H9 (cell line): ENCODE data around the gene FLNA. TPM values are rescaled to one million over a fixed set of nuclear protein-coding genes. Genes with fewer than 3 reads are reported as not detected.

Experiments
- DNase-seq: peaks from one replicate; pipeline ENCODE4 v3.0.0-alpha.2; 2017
- H2AFZ ChIP-seq: one replicate; pipeline ENCODE4 v1.6.1; 2013; ENCODE audit warnings: mild to moderate bottlenecking, low read length, control low read depth, moderate library complexity
- H2AK5ac ChIP-seq: 2 replicates; pipeline ENCODE4 v1.6.1; 2013; ENCODE audit warnings: low read length, control low read depth, mixed read lengths; ENCODE audit not compliant: insufficient read length
- H2BK120ac ChIP-seq: one replicate; pipeline ENCODE4 v1.6.1; 2013; ENCODE audit warnings: low read depth, mild to moderate bottlenecking, low read length, control low read depth, inconsistent platforms; ENCODE audit not compliant: poor library complexity, severe bottlenecking
- H2BK12ac ChIP-seq: 2 replicates; pipeline ENCODE4 v1.6.1; 2013; ENCODE audit warnings: low read length, control low read depth, mixed read lengths, low read depth; ENCODE audit not compliant: insufficient read length
- H2BK15ac ChIP-seq: 2 replicates; pipeline ENCODE4 v1.6.1; 2013; ENCODE audit warnings: low read depth, low read length, control low read depth
- H2BK20ac ChIP-seq: one replicate; pipeline ENCODE4 v1.6.1; 2013; ENCODE audit warnings: low read depth, mild to moderate bottlenecking, low read length, control low read depth, inconsistent platforms; ENCODE audit not compliant: poor library complexity, severe bottlenecking
- H2BK5ac ChIP-seq: 2 replicates; pipeline ENCODE4 v1.6.1; 2013; ENCODE audit warnings: low read length, control low read depth, mixed read lengths; ENCODE audit not compliant: insufficient read length
- H3K14ac ChIP-seq: 2 replicates; pipeline ENCODE4 v1.6.1; 2013; ENCODE audit warnings: low read length, control low read depth; ENCODE audit not compliant: insufficient read depth
- H3K18ac ChIP-seq: 2 replicates; pipeline ENCODE4 v1.6.1; 2013; ENCODE audit warnings: low read depth, mild to moderate bottlenecking, mixed read lengths, low read length, control low read depth; ENCODE audit not compliant: insufficient read length
- H3K23ac ChIP-seq: 2 replicates; pipeline ENCODE4 v1.6.1; 2013; ENCODE audit warnings: low read length, control low read depth, mixed read lengths, low read depth; ENCODE audit not compliant: insufficient read length
- H3K23me2 ChIP-seq: 2 replicates; pipeline ENCODE4 v1.6.1; 2013; ENCODE audit warnings: low read depth, mild to moderate bottlenecking, mixed read lengths, low read length, control low read depth; ENCODE audit not compliant: insufficient read length, poor library complexity, severe bottlenecking
- H3K27ac ChIP-seq: 2 replicates; pipeline ENCODE4 v1.5.1; 2013; ENCODE audit warnings: low read length, control low read depth, mixed read lengths, low read depth; ENCODE audit not compliant: insufficient read length
- H3K27me3 ChIP-seq: 2 replicates; pipeline ENCODE4 v1.6.1; 2013; ENCODE audit warnings: low read length, control low read depth, inconsistent platforms; ENCODE audit not compliant: insufficient read depth
- H3K4ac ChIP-seq: 2 replicates; pipeline ENCODE4 v1.6.1; 2013; ENCODE audit warnings: low read depth, mild to moderate bottlenecking, control low read depth, inconsistent platforms, low read length, moderate library complexity
- H3K4me1 ChIP-seq: 2 replicates; pipeline ENCODE4 v1.6.1; 2013; ENCODE audit warnings: low read length, control low read depth, inconsistent platforms; ENCODE audit not compliant: insufficient read depth
- H3K4me2 ChIP-seq: 2 replicates; pipeline ENCODE4 v1.6.1; 2013; ENCODE audit warnings: low read length, control low read depth, mixed read lengths; ENCODE audit not compliant: insufficient read length, insufficient read depth
- H3K56ac ChIP-seq: 2 replicates; pipeline ENCODE4 v1.6.1; 2013; ENCODE audit warnings: low read depth, mild to moderate bottlenecking, mixed read lengths, low read length, control low read depth; ENCODE audit not compliant: insufficient read length
- H3K79me1 ChIP-seq: 2 replicates; pipeline ENCODE4 v1.6.1; 2013; ENCODE audit warnings: low read depth, mild to moderate bottlenecking, moderate library complexity, low read length, control low read depth, inconsistent platforms; ENCODE audit not compliant: insufficient read depth, poor library complexity, severe bottlenecking
- H3K79me2 ChIP-seq: 2 replicates; pipeline ENCODE4 v1.6.1; 2013; ENCODE audit warnings: low read length, control low read depth, inconsistent platforms; ENCODE audit not compliant: insufficient read depth
- H3K9ac ChIP-seq: 2 replicates; pipeline ENCODE4 v1.6.1; 2013; ENCODE audit warnings: low read length, control low read depth, mixed read lengths; ENCODE audit not compliant: insufficient read length; ENCODE audit errors: extremely low read depth
- H3K9me3 ChIP-seq: one replicate; pipeline ENCODE4 v1.6.1; 2013; ENCODE audit warnings: low read depth, low read length, inconsistent platforms; ENCODE audit not compliant: control insufficient read depth
- H3T11ph ChIP-seq: one replicate; pipeline ENCODE4 v1.6.1; 2013; ENCODE audit warnings: mild to moderate bottlenecking, low read length, control low read depth, inconsistent platforms
- H4K20me1 ChIP-seq: one replicate; pipeline ENCODE4 v1.6.1; 2013; ENCODE audit not compliant: control insufficient read depth, insufficient read length, insufficient read depth
- H4K5ac ChIP-seq: 2 replicates; pipeline ENCODE4 v1.6.1; 2013; ENCODE audit warnings: low read depth, mild to moderate bottlenecking, mixed read lengths, low read length, control low read depth; ENCODE audit not compliant: insufficient read length
- H4K8ac ChIP-seq: replicated peaks from 2 replicates; pipeline ENCODE4 v1.6.1; 2013; ENCODE audit warnings: low read length, control low read depth, mixed read lengths, low read depth; ENCODE audit not compliant: insufficient read length
- H4K91ac ChIP-seq: 2 replicates; pipeline ENCODE4 v1.6.1; 2013; ENCODE audit warnings: low read depth, mild to moderate bottlenecking, moderate library complexity, mixed read lengths, low read length, control low read depth; ENCODE audit not compliant: insufficient read length
- H3K27ac Mint-ChIP-seq, 3 experiments: 2 replicates in 2 of 3; 3 replicates in 1 of 3; pipeline ENCODE4 v1.8.0; 2020 to 2021; ENCODE audit warnings: mixed read lengths in 3 of 3, mild to moderate bottlenecking in 1 of 3, moderate library complexity in 1 of 3
- H3K27me3 Mint-ChIP-seq: 2 replicates; pipeline ENCODE4 v1.8.0; 2021; ENCODE audit warnings: low read depth, mild to moderate bottlenecking, moderate library complexity, mixed read lengths
- H3K36me3 Mint-ChIP-seq, 3 experiments: 2 replicates in 2 of 3; 3 replicates in 1 of 3; pipeline ENCODE4 v1.8.0; 2020 to 2021; ENCODE audit warnings: low read depth in 3 of 3, mixed read lengths in 3 of 3; ENCODE audit not compliant: insufficient read depth in 1 of 3
- H3K4me1 Mint-ChIP-seq, 2 experiments: 2 replicates each; pipeline ENCODE4 v1.8.0; 2020; ENCODE audit warnings: mixed read lengths in 2 of 2
- H3K4me3 Mint-ChIP-seq, 2 experiments: 2 replicates in 1 of 2; 3 replicates in 1 of 2; pipeline ENCODE4 v1.8.0; 2020 to 2021; ENCODE audit warnings: mild to moderate bottlenecking in 2 of 2, mixed read lengths in 2 of 2, moderate library complexity in 1 of 2
- H3K9me3 Mint-ChIP-seq, 2 experiments: 2 replicates in 1 of 2; 3 replicates in 1 of 2; pipeline ENCODE4 v1.8.0; 2020; ENCODE audit warnings: mild to moderate bottlenecking in 2 of 2, mixed read lengths in 2 of 2, moderate library complexity in 1 of 2
- WGBS: extraction: QIAGEN DNeasy Blood & Tissue Kit; methylation state at CpG from one replicate; pipeline ENCODE4 v1.1.7; 2013; ENCODE audit warnings: missing lambda C conversion rate, low lambda C conversion rate, mixed read lengths; ENCODE audit not compliant: insufficient read length; ENCODE audit errors: extremely low coverage; 5-methylcytosine and 5-hydroxymethylcytosine counted together
- total RNA-seq: library from RNA; stranded (reverse); gene quantifications from 2 replicates; pipeline ENCODE4 v1.2.1, GENCODE V29; 2021
- TF ChIP-seq, protein P1 (sequence below): fragments of 200-600 bp; sonication (generic); conservative IDR thresholded peaks from 3 replicates; pipeline ENCODE4 v1.8.0; 2021; ENCODE audit warnings: antibody characterized with exemption, mild to moderate bottlenecking

FLNA gene
- total RNA-seq, 1 experiment from 2014 or later: 957 TPM

DNA sequence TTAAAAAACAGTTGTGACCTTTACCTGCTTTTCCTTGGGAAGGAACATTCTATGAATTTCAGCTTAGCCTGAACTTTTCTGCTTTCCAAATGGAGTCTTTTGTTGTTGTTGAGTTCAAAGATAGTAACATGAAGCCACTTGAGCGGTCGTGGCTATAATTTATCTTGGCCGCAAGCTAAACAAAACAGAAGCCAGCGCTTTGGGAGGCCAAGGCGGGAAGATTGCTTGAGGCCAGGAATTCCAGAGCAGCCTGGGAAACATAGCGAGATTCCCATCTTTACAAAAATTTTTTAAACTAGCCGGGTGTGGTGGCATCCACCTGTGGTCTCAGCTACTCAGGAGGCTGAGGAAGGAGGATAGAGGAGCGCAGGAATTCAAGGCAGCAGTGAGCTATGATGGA, 48.9 kb downstream of the FLNA start:
- Histone ChIP-seq H4K20me1 (no peaks in the 10 kb centered on the region), H3K27ac (no peak overlapping the region), H2BK120ac (no peak overlapping the region), H4K8ac (no peak overlapping the region), H3K79me1 (no peaks in the 10 kb centered on the region), H3K23ac (no peak overlapping the region), H3K27me3 (no peaks in the 10 kb centered on the region), H3K4me2 (no peak overlapping the region), H2BK12ac (no peak overlapping the region), H3K4ac (no peak overlapping the region), H3K79me2 (no peaks in the 10 kb centered on the region), H3T11ph (no peak overlapping the region), H3K14ac (no peak overlapping the region), H2BK5ac (no peak overlapping the region), H3K9me3 (peaks cover 41% of the 10 kb centered on the region), H3K9ac (no peak overlapping the region), H3K23me2 (no peaks in the 10 kb centered on the region), H3K18ac (no peak overlapping the region), H2BK20ac (no peak overlapping the region), H4K91ac (no peak overlapping the region), H3K56ac (no peak overlapping the region), H3K4me1 (no peaks in the 10 kb centered on the region), H2AK5ac (no peak overlapping the region), H2BK15ac (no peak overlapping the region), H4K5ac (no peak overlapping the region), H2AFZ (no peak overlapping the region)
- TF ChIP-seq, protein P1, sequence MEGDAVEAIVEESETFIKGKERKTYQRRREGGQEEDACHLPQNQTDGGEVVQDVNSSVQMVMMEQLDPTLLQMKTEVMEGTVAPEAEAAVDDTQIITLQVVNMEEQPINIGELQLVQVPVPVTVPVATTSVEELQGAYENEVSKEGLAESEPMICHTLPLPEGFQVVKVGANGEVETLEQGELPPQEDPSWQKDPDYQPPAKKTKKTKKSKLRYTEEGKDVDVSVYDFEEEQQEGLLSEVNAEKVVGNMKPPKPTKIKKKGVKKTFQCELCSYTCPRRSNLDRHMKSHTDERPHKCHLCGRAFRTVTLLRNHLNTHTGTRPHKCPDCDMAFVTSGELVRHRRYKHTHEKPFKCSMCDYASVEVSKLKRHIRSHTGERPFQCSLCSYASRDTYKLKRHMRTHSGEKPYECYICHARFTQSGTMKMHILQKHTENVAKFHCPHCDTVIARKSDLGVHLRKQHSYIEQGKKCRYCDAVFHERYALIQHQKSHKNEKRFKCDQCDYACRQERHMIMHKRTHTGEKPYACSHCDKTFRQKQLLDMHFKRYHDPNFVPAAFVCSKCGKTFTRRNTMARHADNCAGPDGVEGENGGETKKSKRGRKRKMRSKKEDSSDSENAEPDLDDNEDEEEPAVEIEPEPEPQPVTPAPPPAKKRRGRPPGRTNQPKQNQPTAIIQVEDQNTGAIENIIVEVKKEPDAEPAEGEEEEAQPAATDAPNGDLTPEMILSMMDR: no peak
- H3K4me1 Mint-ChIP-seq: peaks cover 2 to 6% of the 10 kb centered on the region in 2 experiments; a peak in 2 of 4 replicates
- no peak overlapping the region for H3K4me3 Mint-ChIP-seq
- no CpG with 5 or more reads among the region's 8 CpGs for WGBS
- peaks cover 0 to 2% (median 2%) of the 10 kb centered on the region in 3 experiments; a peak in 2 of 7 replicates for H3K36me3 Mint-ChIP-seq
- peaks cover 45% of the 10 kb centered on the region for H3K27me3 Mint-ChIP-seq
- DNase-seq: no peak
- no peak overlapping the region for H3K27ac Mint-ChIP-seq
- H3K9me3 Mint-ChIP-seq: peaks cover 80 to 84% of the 10 kb centered on the region in 2 experiments
